Brain microvascular endothelial cell (primary cell): ENCODE data around the gene ZNF827.

ENCODE experiments used
- DNase-seq: peaks from one replicate; pipeline ENCODE4 v3.0.0-alpha.2; 2020
- H3K27ac ChIP-seq: fragments of 250-450 bp; sonication (Bioruptor Pico); 2 replicates; pipeline ENCODE4 v1.5.1; 2020; ENCODE audit warnings: mild to moderate bottlenecking, moderate library complexity
- H3K27me3 ChIP-seq: fragments of 250-450 bp; sonication (Bioruptor Pico); replicated peaks from 2 replicates; pipeline ENCODE4 v1.5.1; 2020; ENCODE audit warnings: mild to moderate bottlenecking
- H3K36me3 ChIP-seq: fragments of 250-450 bp; sonication (Bioruptor Pico); replicated peaks from 2 replicates; pipeline ENCODE4 v1.5.1; 2020; ENCODE audit warnings: mild to moderate bottlenecking
- H3K4me3 ChIP-seq: 2 replicates; pipeline ENCODE4 v1.5.1; 2011; ENCODE audit warnings: low read depth, mild to moderate bottlenecking, control low read depth, low read length, moderate library complexity
- in situ Hi-C: cut with HindIII; loops from 2 replicates; pipeline ENCODE4 v1.10.0; 2017; ENCODE audit warnings: low sequenced_read_pairs, low pct_ligation_motif_present
- TF ChIP-seq, protein P1 (sequence below): IDR thresholded peaks from 2 replicates; pipeline ENCODE4 v1.5.1; 2011; ENCODE audit warnings: low read depth, mild to moderate bottlenecking, moderate library complexity, low read length, control low read depth, inconsistent platforms; ENCODE audit errors: missing control alignments

ZNF827 gene

DNA sequence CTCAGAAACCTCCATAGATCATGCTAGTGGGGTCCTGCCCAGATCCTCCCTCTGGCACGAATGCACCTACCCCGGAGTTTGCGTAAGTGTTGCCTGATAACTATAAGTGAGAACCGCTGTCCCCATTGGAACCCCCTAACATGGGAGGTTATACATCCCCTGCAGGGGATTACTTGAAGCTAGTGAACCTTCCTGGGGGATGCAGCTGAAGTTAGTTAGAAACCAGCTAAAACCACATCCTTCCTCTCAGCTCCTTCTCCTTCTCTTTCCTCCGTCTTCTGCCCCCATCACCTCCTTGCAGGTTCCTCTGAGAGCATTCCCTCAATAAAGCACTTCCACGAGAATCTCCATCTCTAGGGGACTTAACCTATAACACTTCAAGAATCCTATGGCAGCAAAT, 95.0 kb downstream of the ZNF827 start:
- H3K27me3 ChIP-seq, result no peaks in the 10 kb centered on the region
- TF ChIP-seq, protein P1, sequence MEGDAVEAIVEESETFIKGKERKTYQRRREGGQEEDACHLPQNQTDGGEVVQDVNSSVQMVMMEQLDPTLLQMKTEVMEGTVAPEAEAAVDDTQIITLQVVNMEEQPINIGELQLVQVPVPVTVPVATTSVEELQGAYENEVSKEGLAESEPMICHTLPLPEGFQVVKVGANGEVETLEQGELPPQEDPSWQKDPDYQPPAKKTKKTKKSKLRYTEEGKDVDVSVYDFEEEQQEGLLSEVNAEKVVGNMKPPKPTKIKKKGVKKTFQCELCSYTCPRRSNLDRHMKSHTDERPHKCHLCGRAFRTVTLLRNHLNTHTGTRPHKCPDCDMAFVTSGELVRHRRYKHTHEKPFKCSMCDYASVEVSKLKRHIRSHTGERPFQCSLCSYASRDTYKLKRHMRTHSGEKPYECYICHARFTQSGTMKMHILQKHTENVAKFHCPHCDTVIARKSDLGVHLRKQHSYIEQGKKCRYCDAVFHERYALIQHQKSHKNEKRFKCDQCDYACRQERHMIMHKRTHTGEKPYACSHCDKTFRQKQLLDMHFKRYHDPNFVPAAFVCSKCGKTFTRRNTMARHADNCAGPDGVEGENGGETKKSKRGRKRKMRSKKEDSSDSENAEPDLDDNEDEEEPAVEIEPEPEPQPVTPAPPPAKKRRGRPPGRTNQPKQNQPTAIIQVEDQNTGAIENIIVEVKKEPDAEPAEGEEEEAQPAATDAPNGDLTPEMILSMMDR, result no peak
- H3K4me3 ChIP-seq, result no peak overlapping the region
- no peak overlapping the region for H3K27ac ChIP-seq
- no peaks in the 10 kb centered on the region for H3K36me3 ChIP-seq
- DNase-seq, result no peak
- in situ Hi-C loops, result no loop called here

- Histone ChIP-seq H3K4me3 (no peak overlapping the region), H3K27me3 (no peaks in the 10 kb centered on the region), H3K36me3 (no peaks in the 10 kb centered on the region), H3K27ac (no peak overlapping the region)
- TF ChIP-seq, protein P1, result no peak
- DNase-seq, result peak; percentile 27
- in situ Hi-C loops, result no loop called here
These were observed 95.5 kb downstream of the ZNF827 start for GRCh38 chr4:145843148-145843547.

DNA sequence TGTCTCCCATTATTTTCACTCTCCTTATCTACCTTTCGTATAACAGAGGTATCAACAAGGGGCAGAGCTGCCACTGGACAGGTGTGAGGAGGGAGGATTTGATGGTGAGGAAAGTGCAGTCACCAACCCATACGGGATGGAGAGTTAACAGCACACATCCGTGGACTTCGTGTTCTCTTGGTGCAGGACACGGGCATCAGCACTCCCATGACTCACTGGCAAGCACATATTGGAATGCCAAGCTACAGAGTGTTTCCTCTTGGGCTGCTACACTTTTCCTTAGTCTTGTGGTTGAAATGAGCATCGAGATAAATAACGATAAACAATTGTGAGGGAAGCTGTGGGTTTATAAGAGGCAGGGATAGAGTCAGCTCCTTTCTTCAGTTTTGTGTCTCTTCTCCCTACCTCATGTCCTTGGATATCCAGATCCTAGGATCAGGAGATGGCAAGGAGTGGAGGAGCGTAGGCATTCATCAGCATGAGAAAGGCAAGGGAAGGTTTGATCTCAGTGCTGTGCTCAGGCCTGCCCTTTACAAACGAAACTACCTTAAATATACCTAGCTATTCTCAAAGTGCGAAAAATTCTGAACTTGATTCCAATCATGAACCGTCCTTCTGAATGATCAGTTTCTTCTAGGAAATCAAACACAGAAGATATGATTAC, 96.3 kb downstream of the ZNF827 start:
- in situ Hi-C loops, result no loop called here

DNA sequence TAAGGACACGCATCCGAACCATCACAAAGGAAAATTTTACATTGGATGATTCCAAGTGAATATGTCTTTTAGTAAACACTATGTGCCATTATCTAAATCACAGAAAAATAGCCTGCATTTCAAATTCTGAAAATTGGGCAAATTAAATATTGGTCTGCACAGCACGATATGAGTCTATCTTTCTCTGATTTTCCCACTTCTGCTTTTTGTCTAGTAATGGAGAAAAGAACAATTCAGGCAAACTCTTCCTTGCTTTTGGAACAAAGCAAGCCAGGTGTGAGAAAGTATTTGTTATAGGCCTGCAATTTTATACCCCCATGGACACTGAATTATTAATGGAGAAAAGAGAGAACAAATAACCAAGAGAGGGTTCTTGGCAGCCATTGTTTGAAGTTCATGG, 97.8 kb downstream of the ZNF827 start:
- TF ChIP-seq, protein P1, result no peak
- Histone ChIP-seq H3K27me3 (no peaks in the 10 kb centered on the region), H3K36me3 (no peaks in the 10 kb centered on the region), H3K4me3 (no peak overlapping the region), H3K27ac (no peak overlapping the region)
- in situ Hi-C loops, result no loop called here
- no peak for DNase-seq

More for the DNA sequence above, 96.3 kb downstream of the ZNF827 start:
- TF ChIP-seq, protein P1, result no peak
- no peak overlapping the region for H3K4me3 ChIP-seq
- DNase-seq, result no peak
- H3K36me3 ChIP-seq, result no peaks in the 10 kb centered on the region
- no peaks in the 10 kb centered on the region for H3K27me3 ChIP-seq
- no peak overlapping the region for H3K27ac ChIP-seq

GRCh38 chr4:145840162-145840768, 98.4 kb downstream of the ZNF827 start:
- H3K27me3 ChIP-seq, result no peaks in the 10 kb centered on the region
- no peaks in the 10 kb centered on the region for H3K36me3 ChIP-seq
- TF ChIP-seq, protein P1, result peak; percentile 54
- in situ Hi-C loops, result no loop called here
- DNase-seq, result peak; percentile 37
- H3K27ac ChIP-seq, result no peak overlapping the region
- H3K4me3 ChIP-seq, result no peak overlapping the region
